ENCODE results near the gene MICU1. TPM values are rescaled to one million over a fixed set of nuclear protein-coding genes. Genes with fewer than 3 reads are reported as not detected.

Gene MICU1
- total RNA-seq, 3 donors from 2014 or later (not counting 1 experiment from before 2014, with no cell fraction given) = 27.9 to 30.9 (median 29.4) TPM

- H3K9me3 ChIP-seq (ENCODE audit: control insufficient read depth, insufficient read depth, low read length) = no peaks in the 10 kb centered on the region
- H3K4me3 Mint-ChIP-seq = no peak overlapping the region
- TF ChIP-seq, protein P1, sequence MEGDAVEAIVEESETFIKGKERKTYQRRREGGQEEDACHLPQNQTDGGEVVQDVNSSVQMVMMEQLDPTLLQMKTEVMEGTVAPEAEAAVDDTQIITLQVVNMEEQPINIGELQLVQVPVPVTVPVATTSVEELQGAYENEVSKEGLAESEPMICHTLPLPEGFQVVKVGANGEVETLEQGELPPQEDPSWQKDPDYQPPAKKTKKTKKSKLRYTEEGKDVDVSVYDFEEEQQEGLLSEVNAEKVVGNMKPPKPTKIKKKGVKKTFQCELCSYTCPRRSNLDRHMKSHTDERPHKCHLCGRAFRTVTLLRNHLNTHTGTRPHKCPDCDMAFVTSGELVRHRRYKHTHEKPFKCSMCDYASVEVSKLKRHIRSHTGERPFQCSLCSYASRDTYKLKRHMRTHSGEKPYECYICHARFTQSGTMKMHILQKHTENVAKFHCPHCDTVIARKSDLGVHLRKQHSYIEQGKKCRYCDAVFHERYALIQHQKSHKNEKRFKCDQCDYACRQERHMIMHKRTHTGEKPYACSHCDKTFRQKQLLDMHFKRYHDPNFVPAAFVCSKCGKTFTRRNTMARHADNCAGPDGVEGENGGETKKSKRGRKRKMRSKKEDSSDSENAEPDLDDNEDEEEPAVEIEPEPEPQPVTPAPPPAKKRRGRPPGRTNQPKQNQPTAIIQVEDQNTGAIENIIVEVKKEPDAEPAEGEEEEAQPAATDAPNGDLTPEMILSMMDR (IDR thresholded peaks at IDR 0.05) = no peak
- DNase-seq (no peak), ATAC-seq (no peak)
- no peaks in the 10 kb centered on the region for H3K4me1 ChIP-seq (ENCODE audit: control insufficient read depth, insufficient read depth, low read length)
- no peaks in the 10 kb centered on the region for H3K4me1 Mint-ChIP-seq
- 93% methylated on average over 3 of the region's 3 CpGs for WGBS (ENCODE audit: insufficient coverage)
- H3K27me3 ChIP-seq (ENCODE audit: control insufficient read depth, insufficient read depth, low read length) = no peaks in the 10 kb centered on the region
- no peak overlapping the region for H3K4me3 ChIP-seq (ENCODE audit: low read length)
- intact Hi-C loops (cut with micrococcal nuclease) = no loop called here
- H3K36me3 Mint-ChIP-seq = no peaks in the 10 kb centered on the region
- H3K27ac Mint-ChIP-seq = no peak overlapping the region
- H3K27me3 Mint-ChIP-seq (ENCODE audit: low read depth in 2 of 2) = peaks cover 2 to 7% of the 10 kb centered on the region in 2 donors
- H3K27ac ChIP-seq (ENCODE audit: low read length) = no peak overlapping the region
- H3K36me3 ChIP-seq (ENCODE audit: control insufficient read depth, insufficient read depth, low read length) = no peaks in the 10 kb centered on the region
- H3K9me3 Mint-ChIP-seq = no peaks in the 10 kb centered on the region
Measured at GRCh38 chr10:72667207-72667864, 41.5 kb upstream of the MICU1 start.

GRCh38 chr10:72665925-72666324 is 40.0 kb upstream of the MICU1 start:
- H3K4me1 ChIP-seq (ENCODE audit: control insufficient read depth, insufficient read depth, low read length) = no peaks in the 10 kb centered on the region
- no peaks in the 10 kb centered on the region for H3K9me3 Mint-ChIP-seq
- H3K4me1 Mint-ChIP-seq = no peaks in the 10 kb centered on the region
- no peak overlapping the region for H3K4me3 Mint-ChIP-seq
- H3K27ac ChIP-seq (ENCODE audit: low read length) = no peak overlapping the region
- no peak for DNase-seq
- no peaks in the 10 kb centered on the region for H3K36me3 ChIP-seq (ENCODE audit: control insufficient read depth, insufficient read depth, low read length)
- ATAC-seq = no peak
- peaks cover 0 to 10% of the 10 kb centered on the region in 2 donors for H3K27me3 Mint-ChIP-seq (ENCODE audit: low read depth in 2 of 2)
- H3K36me3 Mint-ChIP-seq = no peaks in the 10 kb centered on the region
- no peak overlapping the region for H3K27ac Mint-ChIP-seq
- H3K9me3 ChIP-seq (ENCODE audit: control insufficient read depth, insufficient read depth, low read length) = no peaks in the 10 kb centered on the region
- intact Hi-C loops (cut with micrococcal nuclease) = no loop called here
- no peaks in the 10 kb centered on the region for H3K27me3 ChIP-seq (ENCODE audit: control insufficient read depth, insufficient read depth, low read length)
- H3K4me3 ChIP-seq (ENCODE audit: low read length) = no peak overlapping the region
- WGBS (ENCODE audit: insufficient coverage) = 72% methylated on average over 4 of the region's 4 CpGs
- TF ChIP-seq, protein P1 (IDR thresholded peaks at IDR 0.05) = no peak

- no peak overlapping the region for H3K27ac ChIP-seq (ENCODE audit: low read length)
Measured at GRCh38 chr10:72663971-72664370, 38.1 kb upstream of the MICU1 start.

More at GRCh38 chr10:72663971-72664370, 38.1 kb upstream of the MICU1 start:
- no peak for DNase-seq
- TF ChIP-seq, protein P1 (IDR thresholded peaks at IDR 0.05) = no peak
- no peaks in the 10 kb centered on the region for H3K27me3 ChIP-seq (ENCODE audit: control insufficient read depth, insufficient read depth, low read length)
- Mint-ChIP-seq H3K4me3 (no peak overlapping the region), H3K27ac (no peak overlapping the region), H3K9me3 (no peaks in the 10 kb centered on the region), H3K27me3 (ENCODE audit: low read depth in 2 of 2) (peaks cover 0 to 12% of the 10 kb centered on the region in 2 donors), H3K4me1 (no peaks in the 10 kb centered on the region), H3K36me3 (no peaks in the 10 kb centered on the region)
- intact Hi-C loops (cut with micrococcal nuclease) = no loop called here
- H3K36me3 ChIP-seq (ENCODE audit: control insufficient read depth, insufficient read depth, low read length) = no peaks in the 10 kb centered on the region
- no peaks in the 10 kb centered on the region for H3K9me3 ChIP-seq (ENCODE audit: control insufficient read depth, insufficient read depth, low read length)
- H3K4me3 ChIP-seq (ENCODE audit: low read length) = no peak overlapping the region
- no peaks in the 10 kb centered on the region for H3K4me1 ChIP-seq (ENCODE audit: control insufficient read depth, insufficient read depth, low read length)
- ATAC-seq = no peak

Measured in natural killer cell (primary cell).